BLaER1 treated with 17β-estradiol and CSF1 and Interleukin-3, amounts not matched to agents 10 nM and 100 nM (cell line): ENCODE data around the gene ZW10.
A peak's percentile ranks its signal among the peaks of the same experiment; 100 is the strongest.
"Not testable (repeated sequence)": the region's sequence is repeated elsewhere in the genome, so short reads cannot be mapped to it uniquely, and the experiment has no call there.

Source experiments
- H3K27ac ChIP-seq, 11 experiments: shearing (Covaris generic); formaldehyde crosslinking; 2 replicates each; pipeline ENCODE4 v1.8.1; 2022
- H3K27me3 ChIP-seq, 11 experiments: shearing (Covaris generic); formaldehyde crosslinking; 2 replicates each; pipeline ENCODE4 v1.8.1; 2022
- H3K36me3 ChIP-seq, 11 experiments: shearing (Covaris generic); formaldehyde crosslinking; 2 replicates each; pipeline ENCODE4 v1.8.1; 2022
- H3K4me1 ChIP-seq, 10 experiments: shearing (Covaris generic); formaldehyde crosslinking; 2 replicates each; pipeline ENCODE4 v1.8.1; 2022
- H3K4me2 ChIP-seq, 11 experiments: shearing (Covaris generic); formaldehyde crosslinking; 2 replicates each; pipeline ENCODE4 v1.8.1; 2022
- H3K4me3 ChIP-seq, 10 experiments: shearing (Covaris generic); formaldehyde crosslinking; 2 replicates each; pipeline ENCODE4 v1.8.1; 2022
- H3K9ac ChIP-seq, 11 experiments: shearing (Covaris generic); formaldehyde crosslinking; 2 replicates each; pipeline ENCODE4 v1.8.1; 2022
- H3K9me3 ChIP-seq, 11 experiments: shearing (Covaris generic); formaldehyde crosslinking; replicated peaks in 1 of 11; 2 replicates each; pipeline ENCODE4 v1.8.1; 2022
- H4K20me1 ChIP-seq, 11 experiments: shearing (Covaris generic); formaldehyde crosslinking; 2 replicates each; pipeline ENCODE4 v1.8.1; 2022
- Cebpa-rat ChIP-seq, 11 experiments: shearing (Covaris generic); IDR thresholded peaks; 2 replicates each; pipeline ENCODE4 v1.8.1; 2022

The ZW10 gene

DNA sequence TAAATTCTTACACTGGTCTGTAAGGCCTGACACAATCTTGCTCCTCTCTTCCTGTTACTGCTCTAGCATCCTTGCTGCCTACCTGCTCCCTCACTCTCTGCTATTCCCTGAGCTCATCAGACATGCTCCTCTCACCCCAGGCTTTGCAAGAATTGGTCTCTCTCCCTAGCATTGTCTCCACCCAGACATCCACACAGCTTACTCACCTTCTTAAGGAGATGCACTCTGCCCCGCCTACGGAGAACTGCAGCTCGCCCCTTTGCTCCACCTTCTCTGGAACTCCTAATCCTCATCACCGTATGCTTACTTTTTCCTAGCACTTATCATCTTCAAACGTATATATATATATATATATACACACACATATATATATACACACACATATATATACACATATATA, 44.0 kb downstream of the ZW10 start:
- Histone ChIP-seq H3K27ac (peak overlapping the region in 2 of 11 experiments; percentile 25 to 52; a peak in 5 of 22 replicates), H3K36me3 (peaks cover 26 to 37% (median 33%) of the 10 kb centered on the region in 11 experiments), H3K27me3 (no peaks in the 10 kb centered on the region), H3K4me1 (peaks cover 0 to 44% (median 4%) of the 10 kb centered on the region in 10 experiments; a peak in 10 of 20 replicates), H3K9me3 (no peaks in the 10 kb centered on the region), H3K4me3 (no peak overlapping the region), H4K20me1 (no peaks in the 10 kb centered on the region; a peak in 1 of 22 replicates), H3K4me2 (peak overlapping the region in 3 of 11 experiments; percentile 52 to 61 (median 58); a peak in 6 of 22 replicates), H3K9ac (no peak overlapping the region)
- TF ChIP-seq Cebpa-rat (IDR thresholded peaks at IDR 0.05), result no peak

DNA sequence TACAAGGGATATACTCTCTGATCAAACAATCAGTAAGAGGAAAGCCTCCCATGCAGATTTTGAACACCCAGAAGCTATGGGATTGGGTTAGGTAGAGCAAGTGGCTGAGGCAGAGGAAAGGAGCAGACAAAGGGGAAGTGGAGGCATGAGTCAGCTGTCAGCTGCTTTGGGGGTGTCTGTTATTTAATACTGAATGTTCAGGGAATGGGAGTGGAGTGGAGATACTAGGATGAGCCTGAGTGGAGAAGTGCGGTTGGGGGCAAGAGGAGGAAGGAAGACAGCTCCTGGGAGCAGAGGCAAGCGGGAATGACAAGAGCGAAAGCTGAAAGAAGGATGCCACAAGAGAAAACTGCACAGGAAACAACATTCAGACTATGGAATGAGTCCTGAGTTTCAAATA, 44.7 kb downstream of the ZW10 start:
- Histone ChIP-seq H3K4me1 (peaks cover 0 to 44% (median 4%) of the 10 kb centered on the region in 10 experiments; a peak in 10 of 20 replicates), H3K4me3 (no peak overlapping the region), H3K4me2 (peak overlapping the region in 3 of 11 experiments; percentile 52 to 61 (median 58); a peak in 6 of 22 replicates), H4K20me1 (no peaks in the 10 kb centered on the region; a peak in 1 of 22 replicates), H3K27ac (peak overlapping the region in 2 of 11 experiments; percentile 25 to 52; a peak in 5 of 22 replicates), H3K9ac (no peak overlapping the region; a peak in 1 of 22 replicates), H3K36me3 (peaks cover 20 to 31% (median 27%) of the 10 kb centered on the region in 11 experiments), H3K9me3 (no peaks in the 10 kb centered on the region), H3K27me3 (no peaks in the 10 kb centered on the region)
- no peak for TF ChIP-seq Cebpa-rat (IDR thresholded peaks at IDR 0.05)

DNA sequence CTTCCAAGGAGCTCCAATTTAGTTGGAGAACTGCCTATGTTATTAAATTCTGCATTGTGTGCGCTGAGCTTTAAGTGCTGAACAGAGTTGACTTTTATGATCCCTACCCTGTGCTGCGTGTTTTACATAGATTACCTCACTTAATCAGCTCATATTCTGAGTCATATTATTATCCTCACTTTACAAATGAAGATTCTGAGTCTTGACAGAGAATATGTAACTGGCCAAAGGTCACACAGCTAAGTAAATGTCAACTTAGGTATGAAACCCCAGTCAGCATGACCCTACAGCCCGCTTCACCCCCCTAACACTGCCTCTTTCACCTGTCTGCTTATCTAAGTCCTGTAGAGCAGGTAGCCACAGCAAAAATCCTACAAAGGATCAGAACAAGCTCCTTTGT, 47.6 kb downstream of the ZW10 start:
- Histone ChIP-seq H3K4me2 (no peak overlapping the region), H4K20me1 (no peaks in the 10 kb centered on the region; a peak in 1 of 22 replicates), H3K9me3 (no peaks in the 10 kb centered on the region), H3K27me3 (no peaks in the 10 kb centered on the region), H3K36me3 (peaks cover 0 to 2% (median 0%) of the 10 kb centered on the region in 11 experiments; a peak in 3 of 22 replicates), H3K9ac (no peak overlapping the region), H3K4me1 (peaks cover 0 to 44% (median 4%) of the 10 kb centered on the region in 10 experiments; a peak in 10 of 20 replicates), H3K27ac (no peak overlapping the region), H3K4me3 (no peak overlapping the region)
- TF ChIP-seq Cebpa-rat (IDR thresholded peaks at IDR 0.05), result no peak

DNA sequence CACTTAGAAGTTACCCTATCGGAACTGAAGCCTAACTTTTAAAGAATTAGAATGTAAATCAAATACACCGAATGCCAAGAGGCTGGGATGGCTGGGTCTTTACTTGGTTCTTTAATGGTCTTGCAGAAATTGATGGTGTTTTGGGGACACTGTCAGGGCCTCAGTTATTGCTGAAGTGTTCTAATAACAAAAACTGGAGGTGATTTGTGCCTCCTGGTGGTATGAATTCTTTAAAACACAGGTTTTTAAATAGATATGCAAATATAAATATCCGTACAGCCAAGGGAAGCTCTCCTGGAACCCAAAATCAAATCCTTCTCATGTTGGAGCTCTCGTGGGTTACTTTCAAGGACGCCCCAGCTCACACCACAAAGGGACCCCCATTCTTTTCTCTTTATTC, 48.1 kb downstream of the ZW10 start:
- Histone ChIP-seq H3K9ac (no peak overlapping the region), H3K9me3 (peaks cover 0 to 3% (median 0%) of the 10 kb centered on the region in 11 experiments; a peak in 2 of 22 replicates), H3K4me1 (peaks cover 0 to 43% (median 4%) of the 10 kb centered on the region in 10 experiments; a peak in 10 of 20 replicates), H3K27me3 (no peaks in the 10 kb centered on the region), H3K4me3 (no peak overlapping the region), H3K36me3 (peaks cover 0 to 4% (median 0%) of the 10 kb centered on the region in 11 experiments; a peak in 2 of 22 replicates), H4K20me1 (no peaks in the 10 kb centered on the region; a peak in 1 of 22 replicates), H3K27ac (no peak overlapping the region), H3K4me2 (no peak overlapping the region)
- no peak for TF ChIP-seq Cebpa-rat (IDR thresholded peaks at IDR 0.05)

DNA sequence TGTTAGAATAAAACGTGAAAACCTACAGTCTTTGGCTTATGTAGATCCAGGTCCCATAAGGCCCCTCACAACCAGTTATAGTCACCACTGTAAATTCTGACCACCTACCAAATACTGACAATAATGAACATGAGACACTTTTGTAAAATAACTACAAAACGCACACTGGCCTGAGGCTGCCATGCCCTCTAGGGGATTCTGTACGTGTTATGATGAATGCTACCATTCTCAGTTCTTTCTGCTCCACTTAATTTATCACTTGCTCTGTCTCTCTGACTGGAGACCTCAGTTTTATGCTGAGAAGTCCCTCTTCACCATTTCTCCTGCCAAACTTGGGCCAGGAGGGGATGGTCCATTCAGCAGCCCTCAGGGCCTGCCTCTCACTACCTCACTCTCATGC, 48.7 kb downstream of the ZW10 start:
- Histone ChIP-seq H3K36me3 (peaks cover 0 to 9% (median 0%) of the 10 kb centered on the region in 11 experiments; a peak in 3 of 22 replicates), H3K4me1 (peaks cover 0 to 37% (median 4%) of the 10 kb centered on the region in 10 experiments; a peak in 10 of 20 replicates)
- no peak for TF ChIP-seq Cebpa-rat (IDR thresholded peaks at IDR 0.05)

DNA sequence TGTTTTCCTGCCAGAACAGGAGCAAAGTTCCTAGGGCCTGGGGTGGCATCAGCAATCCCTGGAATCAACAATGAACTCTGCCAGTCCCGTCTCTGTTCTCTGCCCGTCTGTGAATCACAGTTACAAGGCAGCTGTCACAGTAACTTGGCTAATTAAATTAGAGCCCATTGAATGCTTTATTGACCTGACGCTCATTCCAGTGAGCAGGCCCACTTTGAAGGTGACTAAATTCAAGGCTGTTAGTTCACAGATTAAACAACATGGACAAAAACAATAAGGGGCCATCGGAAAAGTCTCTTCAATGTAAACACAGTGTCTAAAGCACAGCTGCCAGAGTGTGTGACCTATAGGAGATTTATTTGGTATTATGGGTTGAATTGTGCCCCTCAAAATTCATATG, 49.7 kb downstream of the ZW10 start:
- no peaks in the 10 kb centered on the region for H3K27me3 ChIP-seq
- H3K9ac ChIP-seq, result no peak overlapping the region
- peaks cover 0 to 27% (median 2%) of the 10 kb centered on the region in 10 experiments; a peak in 8 of 20 replicates for H3K4me1 ChIP-seq
- no peak overlapping the region for H3K27ac ChIP-seq
- H3K9me3 ChIP-seq, result peaks cover 0 to 9% (median 0%) of the 10 kb centered on the region in 11 experiments; a peak in 2 of 22 replicates
- no peak overlapping the region for H3K4me2 ChIP-seq
- peaks cover 0 to 9% (median 2%) of the 10 kb centered on the region in 11 experiments; a peak in 3 of 22 replicates for H3K36me3 ChIP-seq
- no peak overlapping the region for H3K4me3 ChIP-seq
- no peak for TF ChIP-seq Cebpa-rat (IDR thresholded peaks at IDR 0.05)
- no peaks in the 10 kb centered on the region for H4K20me1 ChIP-seq

More for the DNA sequence above, 48.7 kb downstream of the ZW10 start:
- Histone ChIP-seq H4K20me1 (no peaks in the 10 kb centered on the region; a peak in 1 of 22 replicates), H3K9ac (no peak overlapping the region), H3K27ac (no peak overlapping the region), H3K9me3 (peaks cover 0 to 9% (median 0%) of the 10 kb centered on the region in 11 experiments; a peak in 2 of 22 replicates), H3K4me3 (no peak overlapping the region), H3K4me2 (no peak overlapping the region), H3K27me3 (no peaks in the 10 kb centered on the region)

DNA sequence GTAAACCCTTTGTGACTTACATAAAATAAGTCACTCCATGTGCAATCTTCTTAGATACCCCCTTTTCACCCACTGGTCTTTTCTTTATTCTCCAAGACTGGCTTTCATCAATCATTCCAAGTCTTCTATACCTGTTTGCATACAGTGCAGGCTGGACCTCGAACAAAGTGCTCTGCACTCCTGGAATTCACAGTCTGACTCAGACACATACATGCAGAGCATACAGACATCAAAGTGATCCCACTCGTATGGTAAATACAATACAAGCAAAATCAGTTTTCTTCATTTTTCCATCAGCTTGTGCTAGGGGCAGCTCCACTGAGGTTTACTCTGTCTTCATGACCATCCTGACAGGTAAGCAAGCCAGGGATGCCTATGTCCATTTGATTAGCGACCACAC, 50.6 kb downstream of the ZW10 start:
- Histone ChIP-seq H3K4me1 (peaks cover 0 to 21% (median 0%) of the 10 kb centered on the region in 10 experiments; a peak in 2 of 20 replicates), H3K27me3 (no peaks in the 10 kb centered on the region), H3K4me3 (no peak overlapping the region), H3K9ac (no peak overlapping the region), H3K36me3 (peaks cover 0 to 9% (median 2%) of the 10 kb centered on the region in 11 experiments; a peak in 3 of 22 replicates), H3K4me2 (no peak overlapping the region), H4K20me1 (no peaks in the 10 kb centered on the region), H3K27ac (no peak overlapping the region), H3K9me3 (peaks cover 0 to 9% (median 0%) of the 10 kb centered on the region in 11 experiments; a peak in 2 of 22 replicates)
- no peak for TF ChIP-seq Cebpa-rat (IDR thresholded peaks at IDR 0.05)

DNA sequence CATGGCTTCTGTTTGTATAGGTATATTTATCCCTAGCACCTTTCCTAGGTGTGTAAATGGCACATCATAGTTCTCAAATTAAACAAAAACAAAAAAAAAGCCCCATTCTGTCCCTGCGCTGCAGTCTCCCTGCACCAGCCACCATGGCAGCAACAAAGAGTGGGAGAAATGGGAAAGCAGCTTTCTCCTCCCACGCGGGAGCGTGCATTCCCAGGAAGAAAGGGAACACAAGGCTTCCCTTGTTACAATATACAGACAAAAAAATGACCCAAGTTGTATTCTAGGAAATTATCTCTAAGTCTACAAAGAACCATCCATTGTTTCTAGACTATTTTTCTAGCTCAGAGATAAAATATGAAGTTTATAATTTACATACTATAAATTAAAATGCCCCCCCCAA, 51.3 kb downstream of the ZW10 start:
- Histone ChIP-seq H3K9me3 (peaks cover 0 to 9% (median 2%) of the 10 kb centered on the region in 11 experiments; a peak in 6 of 22 replicates), H3K9ac (no peak overlapping the region), H3K4me2 (no peak overlapping the region), H4K20me1 (no peaks in the 10 kb centered on the region), H3K36me3 (peaks cover 0 to 9% (median 2%) of the 10 kb centered on the region in 11 experiments; a peak in 3 of 22 replicates), H3K4me1 (peaks cover 0 to 14% (median 0%) of the 10 kb centered on the region in 10 experiments; a peak in 2 of 20 replicates), H3K27me3 (no peaks in the 10 kb centered on the region), H3K27ac (no peak overlapping the region), H3K4me3 (no peak overlapping the region)
- TF ChIP-seq Cebpa-rat (IDR thresholded peaks at IDR 0.05), result no peak

DNA sequence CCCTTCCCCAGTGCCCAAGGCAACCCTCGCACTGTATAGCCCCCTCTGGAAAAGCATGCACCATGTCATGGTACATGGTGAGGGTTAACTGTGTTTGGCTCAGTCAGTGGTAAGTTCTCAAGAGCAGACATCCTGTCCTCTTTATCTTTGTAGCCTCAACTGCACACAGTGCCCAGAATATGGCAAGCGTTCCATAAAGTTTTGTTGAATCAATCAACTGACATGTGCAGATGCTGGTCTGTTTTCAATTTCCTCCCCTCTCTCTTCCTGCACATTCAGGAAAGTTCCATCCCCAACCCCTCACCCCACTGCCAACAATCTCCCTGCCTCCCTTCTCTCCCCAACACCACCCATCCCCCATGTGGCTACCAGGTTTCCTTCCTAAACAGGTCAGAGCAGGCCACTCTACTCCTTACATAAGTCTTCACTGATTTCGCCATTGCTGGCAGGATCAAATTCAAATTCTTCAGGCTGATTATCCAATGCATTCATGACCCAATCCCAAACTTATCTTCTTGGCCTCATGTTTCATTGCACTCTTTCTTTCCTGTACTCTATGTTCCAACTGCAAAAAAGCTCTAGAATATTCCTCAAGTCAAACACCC, 51.9 kb downstream of the ZW10 start:
- Histone ChIP-seq H3K4me3 (no peak overlapping the region), H4K20me1 (no peaks in the 10 kb centered on the region), H3K9ac (no peak overlapping the region), H3K9me3 (peaks cover 0 to 15% (median 8%) of the 10 kb centered on the region in 11 experiments; a peak in 15 of 22 replicates), H3K4me1 (peaks cover 0 to 8% (median 0%) of the 10 kb centered on the region in 10 experiments; a peak in 2 of 20 replicates), H3K4me2 (no peak overlapping the region), H3K27ac (no peak overlapping the region), H3K36me3 (peaks cover 0 to 10% (median 3%) of the 10 kb centered on the region in 11 experiments; a peak in 4 of 22 replicates), H3K27me3 (no peaks in the 10 kb centered on the region)
- TF ChIP-seq Cebpa-rat (IDR thresholded peaks at IDR 0.05), result no peak

DNA sequence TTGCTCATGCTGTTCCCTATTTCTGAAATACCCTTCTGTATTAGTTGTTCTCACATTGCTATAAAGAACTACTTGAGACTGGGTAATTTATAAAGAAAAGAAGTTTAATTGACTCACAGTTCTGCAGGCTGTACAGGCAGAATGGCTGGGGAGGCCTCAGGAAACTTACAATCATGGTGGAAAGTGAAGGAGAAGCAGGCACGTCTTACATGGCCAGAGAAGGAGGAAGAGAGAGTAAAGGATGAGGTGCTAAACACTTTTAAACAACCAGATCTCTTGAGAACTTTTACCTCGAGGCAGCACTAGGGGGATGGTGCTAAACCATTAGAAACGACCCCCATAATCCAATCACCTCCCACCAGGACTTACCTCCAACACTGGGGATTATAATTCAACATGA, 53.0 kb downstream of the ZW10 start:
- H3K27ac ChIP-seq, result not testable (repeated sequence)

More for the DNA sequence above, 53.0 kb downstream of the ZW10 start:
- not testable (repeated sequence) for H3K4me1 ChIP-seq, H3K4me3 ChIP-seq, H3K9ac ChIP-seq, H3K4me2 ChIP-seq, H3K27me3 ChIP-seq, H4K20me1 ChIP-seq
- peaks cover 0 to 21% (median 9%) of the 10 kb centered on the region in 11 experiments; a peak in 8 of 22 replicates for H3K36me3 ChIP-seq
- peaks cover 0 to 20% (median 12%) of the 10 kb centered on the region in 11 experiments; a peak in 16 of 22 replicates for H3K9me3 ChIP-seq
